HFF-Myc (cell line): Measurements from ENCODE around the gene AKAP8L.

ENCODE experiments used
- DNase-seq: peaks from one replicate; pipeline ENCODE4 v3.0.0-alpha.2; 2011; ENCODE audit warnings: low read depth; ENCODE audit errors: extremely low read depth
- H3K4me3 ChIP-seq: replicated peaks from 2 replicates; pipeline ENCODE4 v1.5.1; 2011; ENCODE audit warnings: low read depth, mild to moderate bottlenecking, control low read depth, low read length
- TF ChIP-seq, protein P1 (sequence below): IDR thresholded peaks from 2 replicates; pipeline ENCODE4 v1.5.1; 2012; ENCODE audit warnings: mild to moderate bottlenecking, low read depth, low read length, control low read depth; ENCODE audit errors: missing control alignments

Gene AKAP8L

DNA sequence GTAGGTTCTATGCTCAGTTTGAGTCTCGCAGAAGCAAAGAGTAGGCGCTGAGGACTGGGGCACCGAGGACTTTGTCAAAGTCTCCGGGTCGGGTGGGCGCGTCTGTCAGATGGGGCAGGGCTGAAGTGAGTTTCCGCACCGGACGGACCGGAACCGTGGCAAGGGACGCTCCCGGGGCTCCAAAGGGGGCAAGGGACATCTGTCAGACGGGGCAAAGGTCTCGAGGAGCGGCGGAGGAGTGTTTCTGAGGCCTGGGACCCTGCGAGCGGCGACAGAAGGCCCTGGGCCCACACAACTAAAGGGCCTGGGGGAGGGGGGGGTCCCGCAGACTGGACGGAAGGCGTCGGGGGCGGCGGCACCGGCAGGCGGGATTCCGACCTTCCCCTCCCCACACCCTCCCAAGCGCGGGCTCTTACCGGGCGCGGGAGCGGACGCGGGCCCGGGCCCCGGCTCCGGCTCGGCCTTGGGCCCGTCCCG is 13.3 kb upstream of the AKAP8L start:
- TF ChIP-seq, protein P1, sequence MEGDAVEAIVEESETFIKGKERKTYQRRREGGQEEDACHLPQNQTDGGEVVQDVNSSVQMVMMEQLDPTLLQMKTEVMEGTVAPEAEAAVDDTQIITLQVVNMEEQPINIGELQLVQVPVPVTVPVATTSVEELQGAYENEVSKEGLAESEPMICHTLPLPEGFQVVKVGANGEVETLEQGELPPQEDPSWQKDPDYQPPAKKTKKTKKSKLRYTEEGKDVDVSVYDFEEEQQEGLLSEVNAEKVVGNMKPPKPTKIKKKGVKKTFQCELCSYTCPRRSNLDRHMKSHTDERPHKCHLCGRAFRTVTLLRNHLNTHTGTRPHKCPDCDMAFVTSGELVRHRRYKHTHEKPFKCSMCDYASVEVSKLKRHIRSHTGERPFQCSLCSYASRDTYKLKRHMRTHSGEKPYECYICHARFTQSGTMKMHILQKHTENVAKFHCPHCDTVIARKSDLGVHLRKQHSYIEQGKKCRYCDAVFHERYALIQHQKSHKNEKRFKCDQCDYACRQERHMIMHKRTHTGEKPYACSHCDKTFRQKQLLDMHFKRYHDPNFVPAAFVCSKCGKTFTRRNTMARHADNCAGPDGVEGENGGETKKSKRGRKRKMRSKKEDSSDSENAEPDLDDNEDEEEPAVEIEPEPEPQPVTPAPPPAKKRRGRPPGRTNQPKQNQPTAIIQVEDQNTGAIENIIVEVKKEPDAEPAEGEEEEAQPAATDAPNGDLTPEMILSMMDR, result no peak
- DNase-seq, result no peak
- peak overlapping the region; percentile 82 for H3K4me3 ChIP-seq

DNA sequence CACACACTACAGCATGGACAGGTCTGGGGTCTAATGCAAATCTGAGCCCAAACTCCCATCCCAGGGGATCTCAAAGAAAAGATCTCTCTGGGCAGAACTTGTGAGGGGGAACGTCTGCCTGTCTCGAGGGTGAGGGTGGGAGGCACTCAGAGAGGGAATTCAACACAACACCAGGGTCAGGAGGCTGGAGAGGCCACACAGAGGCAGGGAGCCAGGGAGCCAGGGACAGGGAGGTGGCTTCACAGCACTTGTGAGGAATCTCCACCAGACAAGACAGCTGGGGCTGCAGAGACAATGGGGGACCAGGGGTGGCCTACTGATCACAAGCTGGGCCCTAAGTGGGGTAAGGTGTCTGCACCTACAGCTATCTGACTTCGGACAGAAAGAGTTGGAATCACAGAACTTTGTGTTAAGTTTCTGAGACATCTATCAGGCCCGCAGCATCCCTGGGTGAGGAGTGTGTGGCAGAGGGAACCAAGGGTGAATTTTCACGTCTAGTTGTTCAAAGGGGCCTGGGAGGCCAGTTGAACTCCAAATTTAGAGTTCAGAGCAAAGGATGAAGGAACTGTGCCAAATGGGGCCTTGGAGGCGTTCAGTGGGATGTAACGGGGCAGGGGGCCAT is 12.7 kb upstream of the AKAP8L start:
- DNase-seq, result no peak
- TF ChIP-seq, protein P1, result no peak
- H3K4me3 ChIP-seq, result peak overlapping the region; percentile 82

DNA sequence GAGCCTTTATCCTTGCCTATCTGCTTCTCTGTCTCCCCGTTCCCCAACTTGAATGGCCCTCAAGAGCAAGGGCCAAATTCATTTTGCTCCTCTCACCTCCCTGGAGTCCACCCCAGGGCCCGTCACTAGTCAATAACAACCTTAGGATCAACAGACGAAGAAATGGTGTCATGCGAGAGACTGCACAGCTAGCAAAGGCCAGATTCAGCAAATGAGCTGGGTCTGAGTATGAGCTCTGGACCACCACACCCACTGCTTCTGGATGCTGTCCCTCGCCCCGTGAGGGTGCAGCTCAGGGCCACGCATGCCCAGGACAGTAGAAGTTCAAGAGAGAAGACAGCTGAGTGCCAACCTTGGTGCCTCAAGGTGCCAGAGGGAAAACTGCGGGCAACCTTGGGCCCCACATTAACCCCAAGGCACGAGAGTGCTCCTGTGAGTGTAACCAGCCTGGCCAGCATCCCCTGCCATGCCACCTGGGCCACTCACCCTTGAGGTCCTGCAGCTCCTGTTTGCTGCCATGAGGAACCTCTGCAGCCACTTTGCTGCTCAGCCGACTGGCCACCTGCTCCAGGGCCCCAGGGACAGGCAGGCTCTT is 11.8 kb upstream of the AKAP8L start:
- TF ChIP-seq, protein P1, result no peak
- peak overlapping the region; percentile 82 for H3K4me3 ChIP-seq
- DNase-seq, result no peak

DNA sequence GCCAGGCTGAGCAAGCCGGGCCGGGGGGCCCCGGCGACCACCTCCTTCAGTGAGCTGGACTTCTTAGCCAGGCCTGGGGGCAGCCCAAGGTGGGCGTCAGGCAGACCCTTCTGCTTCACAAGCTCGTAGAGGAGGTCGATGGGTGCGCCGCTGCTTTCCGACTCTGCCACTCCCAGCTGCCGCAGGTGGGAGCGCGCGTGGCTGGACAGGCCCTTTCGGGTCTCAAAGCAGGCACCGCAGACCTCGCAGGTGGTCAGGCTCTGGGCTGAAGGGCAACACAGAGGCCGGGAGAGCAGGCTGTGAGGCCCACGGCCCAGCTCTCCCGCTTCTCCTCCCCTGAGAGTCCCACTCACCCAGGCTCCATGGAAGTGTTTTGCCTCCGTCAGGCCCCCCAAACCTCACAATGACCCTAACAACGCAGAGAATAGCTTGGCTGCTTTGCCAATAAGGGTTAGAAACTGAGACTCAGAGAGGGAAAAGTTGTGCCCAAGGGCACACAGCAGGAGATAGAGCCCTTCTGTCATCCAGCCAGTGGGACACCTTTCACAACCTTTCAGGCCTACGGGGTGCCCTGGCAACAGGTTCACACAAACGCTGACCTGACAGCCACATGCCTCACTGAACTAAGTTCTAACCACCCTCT is 11.2 kb upstream of the AKAP8L start:
- no peak for DNase-seq
- TF ChIP-seq, protein P1, result no peak
- no peak overlapping the region for H3K4me3 ChIP-seq

DNA sequence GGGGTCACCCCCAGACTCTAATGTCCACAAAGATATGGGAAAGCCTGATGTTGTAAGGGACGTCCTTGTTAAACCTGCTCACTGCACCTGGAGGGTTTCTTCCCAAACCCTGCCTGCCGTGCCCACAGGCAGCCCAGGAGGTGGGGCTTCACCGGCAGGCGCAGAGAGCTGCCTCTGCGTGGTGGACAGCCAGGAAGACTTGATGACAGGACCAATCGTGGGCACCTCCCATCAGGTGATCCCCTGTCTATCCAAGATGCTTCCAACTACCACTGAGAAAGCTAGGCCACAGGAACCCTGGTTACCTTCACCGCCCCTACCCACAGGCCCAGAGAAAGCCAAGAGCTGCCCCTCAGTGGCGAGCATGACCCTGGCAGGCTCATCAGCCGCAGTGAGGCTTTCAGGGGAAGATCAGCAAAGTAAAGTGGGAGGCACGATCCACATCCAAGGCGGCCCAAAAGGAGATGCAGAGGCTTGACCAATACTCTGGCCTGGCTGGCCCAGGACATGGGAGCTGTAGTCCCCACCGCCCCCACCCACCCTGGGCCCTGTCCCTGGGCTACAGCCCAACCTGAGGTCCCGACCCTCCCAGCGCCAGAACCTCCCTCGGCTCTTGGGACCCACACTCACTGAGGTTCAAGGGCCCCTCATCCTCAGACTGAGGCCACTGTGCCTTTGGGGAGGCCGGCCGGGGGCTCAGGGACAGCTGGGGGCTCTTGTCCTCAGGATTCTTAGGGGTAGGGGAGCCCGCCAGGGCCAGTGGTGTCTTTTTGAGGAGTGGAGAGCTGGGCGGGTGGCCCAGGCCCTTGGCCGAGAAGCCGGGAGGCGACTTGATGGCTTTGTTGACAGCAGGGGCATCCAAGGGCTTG is 10.4 kb upstream of the AKAP8L start:
- H3K4me3 ChIP-seq, result no peak overlapping the region
- TF ChIP-seq, protein P1, result no peak
- DNase-seq, result no peak

DNA sequence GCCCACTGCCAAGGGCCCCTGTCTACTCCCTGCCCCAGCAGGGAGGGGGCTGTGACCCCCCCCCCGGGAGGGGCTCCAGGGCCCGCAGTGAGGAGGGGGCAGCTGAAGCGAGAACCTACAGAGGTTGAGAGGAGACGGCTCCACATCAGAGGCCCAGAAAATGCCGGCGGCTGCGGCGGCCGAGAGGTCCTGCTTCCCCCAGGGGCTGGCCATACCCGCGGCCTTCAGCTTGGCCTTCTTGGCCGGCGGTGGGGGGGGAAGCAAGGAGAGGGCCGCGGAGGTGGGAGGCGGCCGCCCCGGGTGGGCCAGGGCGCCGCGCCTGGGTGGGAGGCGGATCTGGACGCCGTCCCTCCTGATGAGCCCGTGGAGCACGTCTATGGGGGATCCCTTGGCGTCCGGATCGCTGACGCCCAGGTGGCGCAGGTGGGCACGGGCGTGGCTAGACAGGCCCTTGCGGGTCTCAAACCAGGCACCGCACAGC is 9.2 kb upstream of the AKAP8L start:
- no peak for DNase-seq
- no peak overlapping the region for H3K4me3 ChIP-seq
- TF ChIP-seq, protein P1, result no peak
